ENCODE results near the gene GNRH2. TPM values are rescaled to one million over a fixed set of nuclear protein-coding genes. Genes with fewer than 3 reads are reported as not detected.

Gene GNRH2, protein sequence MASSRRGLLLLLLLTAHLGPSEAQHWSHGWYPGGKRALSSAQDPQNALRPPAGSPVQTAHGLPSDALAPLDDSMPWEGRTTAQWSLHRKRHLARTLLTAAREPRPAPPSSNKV
- total RNA-seq (ENCODE audit: unreplicated experiment) = 1.2 TPM
- long read RNA-seq = 0 reads

DNA sequence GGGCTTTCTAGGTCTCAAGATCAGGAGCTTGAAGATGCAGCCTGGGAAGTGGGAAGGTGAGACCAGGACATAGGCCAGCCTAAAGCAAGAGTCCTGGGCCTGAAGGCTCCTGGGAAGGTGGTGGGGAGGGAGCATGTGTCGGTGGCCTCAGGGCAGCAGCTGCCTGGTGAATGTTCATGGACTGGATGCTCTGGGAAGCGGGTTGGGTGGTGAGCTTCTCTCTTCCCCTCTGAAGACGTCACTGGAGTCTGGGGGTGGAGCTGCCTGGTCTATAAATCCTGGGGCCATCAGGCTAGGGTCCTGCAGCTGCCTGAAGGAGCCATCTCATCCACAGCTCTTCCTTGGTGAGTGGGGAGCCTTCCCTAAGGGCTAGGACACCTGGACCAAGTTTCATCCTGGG lies at the start of gene GNRH2:
Gene GNRH2 (plus strand): TSS at position 301 of the 400 bp plus-strand sequence. CDS start 793 bp downstream, outside the sequence.
- H3K4me3 Mint-ChIP-seq (ENCODE audit: unreplicated experiment) = no peak within 1 kb of the TSS
- peak within 1 kb of the TSS; percentile 8 for H3K27ac Mint-ChIP-seq (ENCODE audit: unreplicated experiment)
- peaks cover 19% of the 10 kb centered on the region for H3K4me1 Mint-ChIP-seq (ENCODE audit: low read depth, unreplicated experiment)
- peaks cover 7% of the 10 kb centered on the region for H3K27me3 Mint-ChIP-seq (ENCODE audit: unreplicated experiment)
- peaks cover 10% of the 10 kb centered on the region for H3K9me3 Mint-ChIP-seq (ENCODE audit: unreplicated experiment)
- TF ChIP-seq, protein P1, sequence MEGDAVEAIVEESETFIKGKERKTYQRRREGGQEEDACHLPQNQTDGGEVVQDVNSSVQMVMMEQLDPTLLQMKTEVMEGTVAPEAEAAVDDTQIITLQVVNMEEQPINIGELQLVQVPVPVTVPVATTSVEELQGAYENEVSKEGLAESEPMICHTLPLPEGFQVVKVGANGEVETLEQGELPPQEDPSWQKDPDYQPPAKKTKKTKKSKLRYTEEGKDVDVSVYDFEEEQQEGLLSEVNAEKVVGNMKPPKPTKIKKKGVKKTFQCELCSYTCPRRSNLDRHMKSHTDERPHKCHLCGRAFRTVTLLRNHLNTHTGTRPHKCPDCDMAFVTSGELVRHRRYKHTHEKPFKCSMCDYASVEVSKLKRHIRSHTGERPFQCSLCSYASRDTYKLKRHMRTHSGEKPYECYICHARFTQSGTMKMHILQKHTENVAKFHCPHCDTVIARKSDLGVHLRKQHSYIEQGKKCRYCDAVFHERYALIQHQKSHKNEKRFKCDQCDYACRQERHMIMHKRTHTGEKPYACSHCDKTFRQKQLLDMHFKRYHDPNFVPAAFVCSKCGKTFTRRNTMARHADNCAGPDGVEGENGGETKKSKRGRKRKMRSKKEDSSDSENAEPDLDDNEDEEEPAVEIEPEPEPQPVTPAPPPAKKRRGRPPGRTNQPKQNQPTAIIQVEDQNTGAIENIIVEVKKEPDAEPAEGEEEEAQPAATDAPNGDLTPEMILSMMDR (IDR thresholded peaks at IDR 0.05; ENCODE audit: partially characterized antibody, unreplicated experiment) = no peak
- H3K36me3 Mint-ChIP-seq (ENCODE audit: unreplicated experiment) = no peaks in the 10 kb centered on the region
- DNase-seq = no peak

DNA sequence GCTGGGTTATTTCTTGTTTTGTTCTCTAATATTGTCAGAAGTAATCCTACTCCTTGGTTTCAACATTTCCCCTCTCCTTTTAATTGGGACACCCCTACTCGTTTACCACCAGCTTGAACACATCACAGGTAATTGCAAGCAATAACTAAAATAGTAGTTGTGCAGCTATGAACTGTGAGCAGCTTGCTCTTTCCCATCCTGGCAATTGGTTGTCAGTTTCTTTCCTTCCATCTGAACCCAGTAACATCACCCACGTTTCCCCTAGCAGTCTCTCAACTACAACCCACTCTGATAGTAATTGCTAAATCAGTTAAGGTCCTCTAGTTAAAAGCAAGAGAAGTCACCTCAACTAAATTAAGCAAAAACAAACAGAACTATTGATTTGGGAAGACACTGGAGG lies 47.6 kb upstream of the GNRH2 start:
- no peak overlapping the region for H3K27ac Mint-ChIP-seq (ENCODE audit: unreplicated experiment)

DNA sequence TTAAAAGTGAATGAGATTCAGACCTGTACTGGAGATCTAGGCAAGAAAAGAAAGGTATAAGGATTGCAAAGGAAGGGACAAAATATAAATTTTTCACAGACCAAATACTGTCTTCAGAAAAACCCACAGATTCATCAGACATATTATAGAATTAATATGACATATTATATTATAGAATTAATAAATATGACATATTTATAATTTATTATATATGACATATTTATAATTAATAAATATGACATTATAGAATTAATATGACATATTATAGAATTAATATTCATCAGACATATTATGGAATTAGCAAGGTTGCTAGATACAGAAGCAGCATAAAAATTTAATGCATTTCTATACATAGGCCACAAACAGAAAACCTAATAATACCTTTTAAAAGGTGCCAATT lies 44.7 kb upstream of the GNRH2 start:
- peaks cover 2% of the 10 kb centered on the region for H3K27me3 Mint-ChIP-seq (ENCODE audit: unreplicated experiment)
- no peaks in the 10 kb centered on the region for H3K36me3 Mint-ChIP-seq (ENCODE audit: unreplicated experiment)
- TF ChIP-seq, protein P1 (IDR thresholded peaks at IDR 0.05; ENCODE audit: partially characterized antibody, unreplicated experiment) = no peak
- DNase-seq = no peak
- H3K4me3 Mint-ChIP-seq (ENCODE audit: unreplicated experiment) = no peak overlapping the region
- H3K4me1 Mint-ChIP-seq (ENCODE audit: low read depth, unreplicated experiment) = no peaks in the 10 kb centered on the region
- no peak overlapping the region for H3K27ac Mint-ChIP-seq (ENCODE audit: unreplicated experiment)
- H3K9me3 Mint-ChIP-seq (ENCODE audit: unreplicated experiment) = peaks cover 4% of the 10 kb centered on the region

More for the DNA sequence above, 47.6 kb upstream of the GNRH2 start:
- no peaks in the 10 kb centered on the region for H3K27me3 Mint-ChIP-seq (ENCODE audit: unreplicated experiment)
- no peaks in the 10 kb centered on the region for H3K9me3 Mint-ChIP-seq (ENCODE audit: unreplicated experiment)
- TF ChIP-seq, protein P1 (IDR thresholded peaks at IDR 0.05; ENCODE audit: partially characterized antibody, unreplicated experiment) = no peak
- no peak for DNase-seq
- H3K4me1 Mint-ChIP-seq (ENCODE audit: low read depth, unreplicated experiment) = no peaks in the 10 kb centered on the region
- peaks cover 6% of the 10 kb centered on the region for H3K36me3 Mint-ChIP-seq (ENCODE audit: unreplicated experiment)
- no peak overlapping the region for H3K4me3 Mint-ChIP-seq (ENCODE audit: unreplicated experiment)

DNA sequence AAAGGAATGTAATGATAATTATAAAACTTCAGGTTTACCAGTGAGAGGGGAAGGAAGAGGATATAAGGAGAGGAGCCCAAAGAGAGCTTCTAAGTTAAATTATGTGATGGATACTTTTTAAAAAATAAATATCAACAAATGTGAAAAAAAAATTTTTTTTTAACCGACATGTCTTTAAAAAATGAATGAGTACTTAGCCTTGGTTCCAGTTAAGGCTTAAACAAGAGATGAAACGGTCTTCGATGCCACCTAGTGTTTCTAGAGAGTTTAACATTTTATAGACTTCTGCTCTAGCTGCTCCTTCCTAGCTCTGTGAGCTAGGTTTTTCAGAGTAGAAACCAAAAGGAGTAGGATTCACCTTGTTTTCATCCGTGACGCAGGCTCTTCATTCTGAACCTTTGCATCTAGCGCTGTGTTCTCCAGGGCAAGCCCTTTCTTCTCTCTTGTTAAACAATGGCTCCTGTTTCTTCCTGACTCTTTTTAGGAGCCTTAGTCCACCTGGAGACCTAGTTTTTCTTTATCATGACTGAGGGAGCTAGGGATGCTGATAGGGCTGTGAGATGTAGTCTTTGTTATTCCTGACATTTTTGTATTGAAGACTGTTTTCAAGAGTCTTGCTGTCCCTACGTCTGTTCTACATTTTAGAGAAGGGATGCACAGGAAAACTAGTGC lies 42.4 kb upstream of the GNRH2 start:
- DNase-seq = no peak
- Mint-ChIP-seq H3K36me3 (ENCODE audit: unreplicated experiment) (no peaks in the 10 kb centered on the region), H3K4me3 (ENCODE audit: unreplicated experiment) (no peak overlapping the region), H3K27ac (ENCODE audit: unreplicated experiment) (no peak overlapping the region), H3K4me1 (ENCODE audit: low read depth, unreplicated experiment) (no peaks in the 10 kb centered on the region), H3K9me3 (ENCODE audit: unreplicated experiment) (peaks cover 4% of the 10 kb centered on the region), H3K27me3 (ENCODE audit: unreplicated experiment) (peaks cover 2% of the 10 kb centered on the region)
- TF ChIP-seq, protein P1 (IDR thresholded peaks at IDR 0.05; ENCODE audit: partially characterized antibody, unreplicated experiment) = no peak

DNA sequence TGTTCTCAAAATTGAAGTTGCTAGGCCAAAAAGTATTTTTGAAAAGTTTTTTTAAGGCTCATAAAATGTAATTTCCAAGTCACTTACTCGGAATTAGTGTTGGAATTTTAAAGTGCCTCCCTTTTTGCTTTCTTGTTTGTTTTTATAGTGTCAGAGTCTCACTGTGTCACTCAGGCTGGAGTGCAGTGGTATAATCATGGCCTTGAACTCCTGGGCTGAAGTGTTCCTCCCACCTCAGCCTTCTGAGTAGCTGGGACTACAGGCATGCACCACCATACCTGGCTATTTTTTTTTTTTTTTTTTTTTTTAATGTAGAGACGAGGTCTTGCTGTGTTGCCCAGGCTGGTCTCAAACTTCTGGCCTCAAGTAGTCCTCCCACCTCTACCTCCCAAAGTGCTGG lies 40.0 kb upstream of the GNRH2 start:
- no peak for DNase-seq
- TF ChIP-seq, protein P1 (IDR thresholded peaks at IDR 0.05; ENCODE audit: partially characterized antibody, unreplicated experiment) = no peak
- Mint-ChIP-seq H3K27me3 (ENCODE audit: unreplicated experiment) (peaks cover 2% of the 10 kb centered on the region), H3K4me1 (ENCODE audit: low read depth, unreplicated experiment) (no peaks in the 10 kb centered on the region), H3K4me3 (ENCODE audit: unreplicated experiment) (no peak overlapping the region), H3K36me3 (ENCODE audit: unreplicated experiment) (no peaks in the 10 kb centered on the region), H3K9me3 (ENCODE audit: unreplicated experiment) (peaks cover 4% of the 10 kb centered on the region), H3K27ac (ENCODE audit: unreplicated experiment) (no peak overlapping the region)

Data from glutamatergic neuron (in vitro differentiated cells).